WTC11 (cell line): ENCODE measurements around the gene CRADD. TPM values are rescaled to one million over a fixed set of nuclear protein-coding genes. Genes with fewer than 3 reads are reported as not detected.

Experiments used
- ATAC-seq: fragments of 200-7000 bp; cut with Tn5 transposase; 2 replicates; pipeline ENCODE4 v1.10.0; 2021; ENCODE audit warnings: mild to moderate bottlenecking, moderate library complexity
- CTCF ChIA-PET: fragments of 300-600 bp; sonication (Branson Sonifier 250); formaldehyde crosslinking; loops from one replicate; lab custom pipeline; 2021; ENCODE audit warnings: antibody characterized with exemption; lab: Charles Lee
- POLR2A ChIA-PET: fragments of 350-600 bp; sonication (Branson Sonifier 250); formaldehyde crosslinking; loops from one replicate; lab custom pipeline; 2021; ENCODE audit warnings: antibody characterized with exemption; lab: Charles Lee
- DNase-seq: peaks from one replicate; pipeline ENCODE4 v3.0.0; 2021; ENCODE audit warnings: low spot score
- H3K27ac Mint-ChIP-seq: 2 replicates; pipeline ENCODE4 v1.8.0; 2021; ENCODE audit warnings: mixed read lengths
- H3K27me3 Mint-ChIP-seq: 2 replicates; pipeline ENCODE4 v1.8.0; 2021; ENCODE audit warnings: low read depth, mild to moderate bottlenecking, moderate library complexity, mixed read lengths
- H3K36me3 Mint-ChIP-seq: 2 replicates; pipeline ENCODE4 v1.8.0; 2021; ENCODE audit warnings: mixed read lengths
- H3K4me1 Mint-ChIP-seq: 2 replicates; pipeline ENCODE4 v1.8.0; 2022; ENCODE audit warnings: mixed read lengths
- H3K4me3 Mint-ChIP-seq: 2 replicates; pipeline ENCODE4 v1.8.0; 2021; ENCODE audit warnings: mild to moderate bottlenecking, moderate library complexity, mixed read lengths
- H3K9me3 Mint-ChIP-seq: 2 replicates; pipeline ENCODE4 v1.8.0; 2021; ENCODE audit warnings: mixed read lengths
- ELF4 ChIP-seq: sonication (generic); formaldehyde crosslinking; IDR thresholded peaks from 2 replicates; pipeline ENCODE4 v1.8.1; 2022; ENCODE audit warnings: low read depth, mild to moderate bottlenecking, moderate library complexity, missing genetic modification reagents
- FOXK1 ChIP-seq: sonication (generic); formaldehyde crosslinking; IDR thresholded peaks from 2 replicates; pipeline ENCODE4 v1.8.0; 2022; ENCODE audit warnings: mild to moderate bottlenecking, moderate library complexity, missing genetic modification reagents
- GABPB1 ChIP-seq: sonication (generic); formaldehyde crosslinking; IDR thresholded peaks from 2 replicates; pipeline ENCODE4 v1.8.1; 2023; ENCODE audit warnings: mild to moderate bottlenecking, missing genetic modification reagents
- HMGA2 ChIP-seq: fragments of 250-450 bp; sonication (Bioruptor Pico); IDR thresholded peaks from 2 replicates; pipeline ENCODE4 v1.4.0; 2021; ENCODE audit warnings: mild to moderate bottlenecking, moderate library complexity
- JAZF1 ChIP-seq: fragments of 250-450 bp; sonication (Bioruptor Pico); IDR thresholded peaks from 2 replicates; pipeline ENCODE4 v1.9.0; 2021; ENCODE audit warnings: moderate library complexity, mild to moderate bottlenecking, inconsistent platforms
- MYBL2 ChIP-seq: sonication (generic); formaldehyde crosslinking; IDR thresholded peaks from 2 replicates; pipeline ENCODE4 v1.8.1; 2023; ENCODE audit warnings: mild to moderate bottlenecking, moderate library complexity, missing genetic modification reagents
- NFE2L1 ChIP-seq: sonication (generic); formaldehyde crosslinking; IDR thresholded peaks from 2 replicates; pipeline ENCODE4 v1.8.1; 2023; ENCODE audit warnings: missing genetic modification reagents
- NR3C1 ChIP-seq: sonication (generic); formaldehyde crosslinking; conservative IDR thresholded peaks from 2 replicates; pipeline ENCODE4 v1.8.1; 2023; ENCODE audit warnings: low read depth, mild to moderate bottlenecking, missing genetic modification reagents
- RELA ChIP-seq: sonication (generic); formaldehyde crosslinking; IDR thresholded peaks from 2 replicates; pipeline ENCODE4 v1.8.1; 2022; ENCODE audit warnings: missing genetic modification reagents, mild to moderate bottlenecking, borderline replicate concordance
- TCF7 ChIP-seq: sonication (generic); formaldehyde crosslinking; IDR thresholded peaks from 2 replicates; pipeline ENCODE4 v1.8.0; 2022; ENCODE audit warnings: mild to moderate bottlenecking, low read depth, missing genetic modification reagents, moderate library complexity
- TEAD4 ChIP-seq: sonication (generic); formaldehyde crosslinking; IDR thresholded peaks from 2 replicates; pipeline ENCODE4 v1.8.0; 2022; ENCODE audit warnings: mild to moderate bottlenecking, missing genetic modification reagents
- ZNF138 ChIP-seq: sonication (generic); formaldehyde crosslinking; conservative IDR thresholded peaks from 2 replicates; pipeline ENCODE4 v1.8.1; 2022; ENCODE audit warnings: mild to moderate bottlenecking, moderate library complexity, missing genetic modification reagents
- ZNF317 ChIP-seq: sonication (generic); formaldehyde crosslinking; IDR thresholded peaks from 2 replicates; pipeline ENCODE4 v1.8.1; 2023; ENCODE audit warnings: low read depth, mild to moderate bottlenecking, moderate library complexity, missing genetic modification reagents, borderline replicate concordance
- ZNF416 ChIP-seq: fragments of 250-450 bp; sonication (Bioruptor Pico); IDR thresholded peaks from 2 replicates; pipeline ENCODE4 v1.9.0; 2021; ENCODE audit warnings: mild to moderate bottlenecking, inconsistent platforms
- total RNA-seq: library from RNA; stranded (reverse); gene quantifications from 3 replicates; pipeline ENCODE4 v1.2.3, GENCODE V29; 2021
- TF ChIP-seq, protein P1 (sequence below): sonication (generic); formaldehyde crosslinking; IDR thresholded peaks from 2 replicates; pipeline ENCODE4 v1.8.0; 2022; ENCODE audit warnings: mild to moderate bottlenecking, missing genetic modification reagents
- TF ChIP-seq, protein P2 (sequence below): sonication (generic); formaldehyde crosslinking; IDR thresholded peaks from 2 replicates; pipeline ENCODE4 v1.8.1; 2022; ENCODE audit warnings: mild to moderate bottlenecking, missing genetic modification reagents, moderate library complexity, borderline replicate concordance
- TF ChIP-seq, protein P3 (sequence below): fragments of 200-600 bp; IDR thresholded peaks from 2 replicates; pipeline ENCODE4 v1.8.0; 2022; ENCODE audit warnings: antibody characterized with exemption
- TF ChIP-seq, protein P4 (sequence below): sonication (generic); formaldehyde crosslinking; IDR thresholded peaks from 2 replicates; pipeline ENCODE4 v1.8.0; 2023; ENCODE audit warnings: missing genetic modification reagents, mild to moderate bottlenecking, borderline replicate concordance
- TF ChIP-seq, protein P5 (sequence below): fragments of 250-450 bp; sonication (Bioruptor Pico); IDR thresholded peaks from 2 replicates; pipeline ENCODE4 v1.9.0; 2021; ENCODE audit warnings: mild to moderate bottlenecking
- TF ChIP-seq, protein P6 (sequence below): fragments of 250-450 bp; sonication (Bioruptor Pico); conservative IDR thresholded peaks from 2 replicates; pipeline ENCODE4 v1.9.0; 2021; ENCODE audit warnings: mild to moderate bottlenecking

Gene CRADD
- total RNA-seq, 1 experiment from 2014 or later = 11.6 TPM

DNA sequence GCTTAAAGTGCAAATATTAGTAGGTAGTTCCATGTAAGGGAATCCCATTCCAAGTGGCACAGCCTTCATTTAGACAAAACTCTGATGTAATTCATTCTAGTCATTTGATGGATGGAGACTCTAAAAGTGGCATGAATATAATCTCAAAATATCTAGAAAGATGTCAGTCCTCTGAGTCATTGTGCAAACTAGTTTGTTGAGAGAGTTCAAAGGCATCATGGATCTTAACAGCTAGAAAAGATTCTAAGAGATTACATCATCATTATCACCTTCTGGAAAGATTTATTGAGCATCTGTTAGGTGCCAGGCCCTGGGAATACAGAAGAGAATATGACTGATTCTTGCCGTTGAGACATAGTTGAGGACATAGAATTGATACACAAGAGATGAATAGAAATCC, 30.7 kb downstream of the CRADD start:
- DNase-seq (no peak), ATAC-seq (no peak)
- H3K27me3 Mint-ChIP-seq = no peaks in the 10 kb centered on the region
- H3K36me3 Mint-ChIP-seq = peaks cover 18% of the 10 kb centered on the region
- ChIA-PET POLR2A (no interaction called here), CTCF (no interaction called here)
- H3K4me3 Mint-ChIP-seq = no peak overlapping the region
- peaks cover 24% of the 10 kb centered on the region for H3K4me1 Mint-ChIP-seq
- peaks cover 23% of the 10 kb centered on the region for H3K9me3 Mint-ChIP-seq
- H3K27ac Mint-ChIP-seq = no peak overlapping the region
- TF ChIP-seq GABPB1 (CRISPR knock-in tag) = peak; percentile 58
- TF ChIP-seq, protein P1, sequence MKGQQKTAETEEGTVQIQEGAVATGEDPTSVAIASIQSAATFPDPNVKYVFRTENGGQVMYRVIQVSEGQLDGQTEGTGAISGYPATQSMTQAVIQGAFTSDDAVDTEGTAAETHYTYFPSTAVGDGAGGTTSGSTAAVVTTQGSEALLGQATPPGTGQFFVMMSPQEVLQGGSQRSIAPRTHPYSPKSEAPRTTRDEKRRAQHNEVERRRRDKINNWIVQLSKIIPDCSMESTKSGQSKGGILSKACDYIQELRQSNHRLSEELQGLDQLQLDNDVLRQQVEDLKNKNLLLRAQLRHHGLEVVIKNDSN = no peak

DNA sequence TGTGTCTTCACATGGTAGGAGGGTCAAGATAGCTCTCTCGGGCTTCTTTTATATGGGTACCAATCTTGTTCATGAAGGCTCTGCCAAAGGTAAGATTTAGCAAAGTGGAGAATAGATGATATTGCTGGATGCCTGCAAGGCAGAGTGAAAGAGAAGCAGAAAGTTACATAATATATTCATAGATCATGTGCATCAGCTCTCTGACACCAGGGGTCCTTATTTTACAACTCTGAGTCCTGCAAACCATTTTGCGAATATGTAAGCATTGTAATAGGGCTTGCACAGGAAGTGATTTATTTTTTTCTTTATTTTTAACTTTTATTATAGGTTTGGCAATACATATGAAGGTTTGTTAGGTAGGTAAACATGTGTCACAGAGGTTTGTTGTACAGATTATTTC, 31.8 kb downstream of the CRADD start:
- peaks cover 23% of the 10 kb centered on the region for H3K9me3 Mint-ChIP-seq
- POLR2A ChIA-PET = no interaction called here
- H3K27ac Mint-ChIP-seq = no peak overlapping the region
- DNase-seq = no peak
- no peaks in the 10 kb centered on the region for H3K27me3 Mint-ChIP-seq
- CTCF ChIA-PET = no interaction called here
- no peak for TF ChIP-seq HMGA2
- TF ChIP-seq, protein P2, sequence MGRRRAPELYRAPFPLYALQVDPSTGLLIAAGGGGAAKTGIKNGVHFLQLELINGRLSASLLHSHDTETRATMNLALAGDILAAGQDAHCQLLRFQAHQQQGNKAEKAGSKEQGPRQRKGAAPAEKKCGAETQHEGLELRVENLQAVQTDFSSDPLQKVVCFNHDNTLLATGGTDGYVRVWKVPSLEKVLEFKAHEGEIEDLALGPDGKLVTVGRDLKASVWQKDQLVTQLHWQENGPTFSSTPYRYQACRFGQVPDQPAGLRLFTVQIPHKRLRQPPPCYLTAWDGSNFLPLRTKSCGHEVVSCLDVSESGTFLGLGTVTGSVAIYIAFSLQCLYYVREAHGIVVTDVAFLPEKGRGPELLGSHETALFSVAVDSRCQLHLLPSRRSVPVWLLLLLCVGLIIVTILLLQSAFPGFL (CRISPR knock-in tag) = no peak
- TF ChIP-seq, protein P1 = no peak
- TF ChIP-seq NR3C1 (CRISPR knock-in tag) = no peak
- TF ChIP-seq ELF4 (CRISPR knock-in tag) = no peak
- TF ChIP-seq ZNF416 (CRISPR knock-in tag) = no peak
- TF ChIP-seq ZNF138 (CRISPR knock-in tag) = no peak
- TF ChIP-seq, protein P3, sequence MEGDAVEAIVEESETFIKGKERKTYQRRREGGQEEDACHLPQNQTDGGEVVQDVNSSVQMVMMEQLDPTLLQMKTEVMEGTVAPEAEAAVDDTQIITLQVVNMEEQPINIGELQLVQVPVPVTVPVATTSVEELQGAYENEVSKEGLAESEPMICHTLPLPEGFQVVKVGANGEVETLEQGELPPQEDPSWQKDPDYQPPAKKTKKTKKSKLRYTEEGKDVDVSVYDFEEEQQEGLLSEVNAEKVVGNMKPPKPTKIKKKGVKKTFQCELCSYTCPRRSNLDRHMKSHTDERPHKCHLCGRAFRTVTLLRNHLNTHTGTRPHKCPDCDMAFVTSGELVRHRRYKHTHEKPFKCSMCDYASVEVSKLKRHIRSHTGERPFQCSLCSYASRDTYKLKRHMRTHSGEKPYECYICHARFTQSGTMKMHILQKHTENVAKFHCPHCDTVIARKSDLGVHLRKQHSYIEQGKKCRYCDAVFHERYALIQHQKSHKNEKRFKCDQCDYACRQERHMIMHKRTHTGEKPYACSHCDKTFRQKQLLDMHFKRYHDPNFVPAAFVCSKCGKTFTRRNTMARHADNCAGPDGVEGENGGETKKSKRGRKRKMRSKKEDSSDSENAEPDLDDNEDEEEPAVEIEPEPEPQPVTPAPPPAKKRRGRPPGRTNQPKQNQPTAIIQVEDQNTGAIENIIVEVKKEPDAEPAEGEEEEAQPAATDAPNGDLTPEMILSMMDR = no peak
- TF ChIP-seq NFE2L1 = no peak
- TF ChIP-seq FOXK1 (CRISPR knock-in tag) = no peak
- no peak for TF ChIP-seq JAZF1
- no peak for TF ChIP-seq TEAD4 (CRISPR knock-in tag)
- TF ChIP-seq MYBL2 (CRISPR knock-in tag) = no peak
- TF ChIP-seq ZNF317 (CRISPR knock-in tag) = no peak
- TF ChIP-seq TCF7 (CRISPR knock-in tag) = no peak
- TF ChIP-seq RELA (CRISPR knock-in tag) = no peak
- TF ChIP-seq, protein P4, sequence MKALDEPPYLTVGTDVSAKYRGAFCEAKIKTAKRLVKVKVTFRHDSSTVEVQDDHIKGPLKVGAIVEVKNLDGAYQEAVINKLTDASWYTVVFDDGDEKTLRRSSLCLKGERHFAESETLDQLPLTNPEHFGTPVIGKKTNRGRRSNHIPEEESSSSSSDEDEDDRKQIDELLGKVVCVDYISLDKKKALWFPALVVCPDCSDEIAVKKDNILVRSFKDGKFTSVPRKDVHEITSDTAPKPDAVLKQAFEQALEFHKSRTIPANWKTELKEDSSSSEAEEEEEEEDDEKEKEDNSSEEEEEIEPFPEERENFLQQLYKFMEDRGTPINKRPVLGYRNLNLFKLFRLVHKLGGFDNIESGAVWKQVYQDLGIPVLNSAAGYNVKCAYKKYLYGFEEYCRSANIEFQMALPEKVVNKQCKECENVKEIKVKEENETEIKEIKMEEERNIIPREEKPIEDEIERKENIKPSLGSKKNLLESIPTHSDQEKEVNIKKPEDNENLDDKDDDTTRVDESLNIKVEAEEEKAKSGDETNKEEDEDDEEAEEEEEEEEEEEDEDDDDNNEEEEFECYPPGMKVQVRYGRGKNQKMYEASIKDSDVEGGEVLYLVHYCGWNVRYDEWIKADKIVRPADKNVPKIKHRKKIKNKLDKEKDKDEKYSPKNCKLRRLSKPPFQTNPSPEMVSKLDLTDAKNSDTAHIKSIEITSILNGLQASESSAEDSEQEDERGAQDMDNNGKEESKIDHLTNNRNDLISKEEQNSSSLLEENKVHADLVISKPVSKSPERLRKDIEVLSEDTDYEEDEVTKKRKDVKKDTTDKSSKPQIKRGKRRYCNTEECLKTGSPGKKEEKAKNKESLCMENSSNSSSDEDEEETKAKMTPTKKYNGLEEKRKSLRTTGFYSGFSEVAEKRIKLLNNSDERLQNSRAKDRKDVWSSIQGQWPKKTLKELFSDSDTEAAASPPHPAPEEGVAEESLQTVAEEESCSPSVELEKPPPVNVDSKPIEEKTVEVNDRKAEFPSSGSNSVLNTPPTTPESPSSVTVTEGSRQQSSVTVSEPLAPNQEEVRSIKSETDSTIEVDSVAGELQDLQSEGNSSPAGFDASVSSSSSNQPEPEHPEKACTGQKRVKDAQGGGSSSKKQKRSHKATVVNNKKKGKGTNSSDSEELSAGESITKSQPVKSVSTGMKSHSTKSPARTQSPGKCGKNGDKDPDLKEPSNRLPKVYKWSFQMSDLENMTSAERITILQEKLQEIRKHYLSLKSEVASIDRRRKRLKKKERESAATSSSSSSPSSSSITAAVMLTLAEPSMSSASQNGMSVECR (CRISPR knock-in tag) = no peak
- TF ChIP-seq, protein P5, sequence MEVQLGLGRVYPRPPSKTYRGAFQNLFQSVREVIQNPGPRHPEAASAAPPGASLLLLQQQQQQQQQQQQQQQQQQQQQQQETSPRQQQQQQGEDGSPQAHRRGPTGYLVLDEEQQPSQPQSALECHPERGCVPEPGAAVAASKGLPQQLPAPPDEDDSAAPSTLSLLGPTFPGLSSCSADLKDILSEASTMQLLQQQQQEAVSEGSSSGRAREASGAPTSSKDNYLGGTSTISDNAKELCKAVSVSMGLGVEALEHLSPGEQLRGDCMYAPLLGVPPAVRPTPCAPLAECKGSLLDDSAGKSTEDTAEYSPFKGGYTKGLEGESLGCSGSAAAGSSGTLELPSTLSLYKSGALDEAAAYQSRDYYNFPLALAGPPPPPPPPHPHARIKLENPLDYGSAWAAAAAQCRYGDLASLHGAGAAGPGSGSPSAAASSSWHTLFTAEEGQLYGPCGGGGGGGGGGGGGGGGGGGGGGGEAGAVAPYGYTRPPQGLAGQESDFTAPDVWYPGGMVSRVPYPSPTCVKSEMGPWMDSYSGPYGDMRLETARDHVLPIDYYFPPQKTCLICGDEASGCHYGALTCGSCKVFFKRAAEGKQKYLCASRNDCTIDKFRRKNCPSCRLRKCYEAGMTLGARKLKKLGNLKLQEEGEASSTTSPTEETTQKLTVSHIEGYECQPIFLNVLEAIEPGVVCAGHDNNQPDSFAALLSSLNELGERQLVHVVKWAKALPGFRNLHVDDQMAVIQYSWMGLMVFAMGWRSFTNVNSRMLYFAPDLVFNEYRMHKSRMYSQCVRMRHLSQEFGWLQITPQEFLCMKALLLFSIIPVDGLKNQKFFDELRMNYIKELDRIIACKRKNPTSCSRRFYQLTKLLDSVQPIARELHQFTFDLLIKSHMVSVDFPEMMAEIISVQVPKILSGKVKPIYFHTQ = no peak
- TF ChIP-seq, protein P6, sequence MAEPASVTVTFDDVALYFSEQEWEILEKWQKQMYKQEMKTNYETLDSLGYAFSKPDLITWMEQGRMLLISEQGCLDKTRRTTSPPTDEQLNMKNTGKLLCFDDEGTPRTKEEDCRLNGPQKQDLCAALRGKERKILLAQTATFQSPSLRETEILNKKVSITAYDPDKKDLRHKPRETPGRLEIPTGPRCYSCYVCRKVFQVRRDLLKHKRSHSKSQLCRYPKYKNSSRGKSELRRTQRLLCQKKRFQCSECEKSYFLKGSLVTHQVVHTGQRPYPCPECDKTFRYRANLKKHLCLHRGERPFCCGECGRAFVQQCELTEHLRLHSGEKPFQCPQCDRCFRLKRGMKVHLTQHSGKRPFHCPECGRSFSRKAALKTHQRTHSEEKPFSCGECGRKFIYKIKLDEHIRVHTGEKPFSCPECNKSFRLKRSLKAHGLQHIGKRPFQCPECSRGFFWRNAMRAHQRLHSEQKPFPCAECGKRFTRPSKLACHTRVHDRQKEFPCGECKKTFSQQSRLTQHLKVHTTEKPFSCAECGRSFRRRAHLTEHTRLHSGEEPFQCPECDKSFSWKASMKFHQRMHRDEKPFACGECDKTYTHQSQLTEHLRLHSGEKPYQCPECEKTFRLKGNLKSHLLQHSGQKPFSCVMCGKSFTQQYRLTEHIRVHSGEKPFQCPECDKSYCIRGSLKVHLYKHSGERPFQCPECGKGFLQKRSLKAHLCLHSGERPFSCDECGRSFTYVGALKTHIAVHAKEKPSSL (CRISPR knock-in tag) = no peak
- peaks cover 18% of the 10 kb centered on the region for H3K36me3 Mint-ChIP-seq
- no peak for ATAC-seq
- H3K4me3 Mint-ChIP-seq = no peak overlapping the region
- peaks cover 26% of the 10 kb centered on the region for H3K4me1 Mint-ChIP-seq
